Upper lobe of right lung (tissue), 1 donor: Measurements from ENCODE around the gene LUZP1. TPM values are rescaled to one million over a fixed set of nuclear protein-coding genes. Genes with fewer than 3 reads are reported as not detected.

Experiments
- ATAC-seq: fragments of 200-7000 bp; cut with Tn5 transposase; one replicate; pipeline ENCODE4 v1.9.1; 2020; ENCODE audit warnings: mild to moderate bottlenecking, moderate library complexity
- DNase-seq: peaks from one replicate; pipeline ENCODE4 v3.0.0-alpha.2; 2020
- H3K27ac ChIP-seq: fragments of 200-600 bp; one replicate; pipeline ENCODE4 v1.8.0; 2022
- H3K27me3 ChIP-seq: fragments of 200-600 bp; one replicate; pipeline ENCODE4 v1.8.0; 2022; ENCODE audit warnings: mild to moderate bottlenecking
- H3K36me3 ChIP-seq: fragments of 200-600 bp; one replicate; pipeline ENCODE4 v1.8.0; 2022
- H3K4me1 ChIP-seq: fragments of 200-600 bp; one replicate; pipeline ENCODE4 v1.8.0; 2022
- H3K4me3 ChIP-seq: fragments of 200-600 bp; one replicate; pipeline ENCODE4 v1.8.0; 2022; ENCODE audit warnings: mild to moderate bottlenecking
- H3K9me3 ChIP-seq: fragments of 200-600 bp; one replicate; pipeline ENCODE4 v1.8.0; 2022
- intact Hi-C: fragments of 100-400 bp; cut with DNase I; formaldehyde crosslinking; loops from one replicate; pipeline ENCODE4 v1.11.0; 2022
- total RNA-seq: library from RNA; stranded (reverse); fragmentation: NEBNext Ultra II Directional; extraction: Animal tissue kit (Norgen Biotek cat#: 25700); gene quantifications from one replicate; pipeline ENCODE4 v1.2.1, GENCODE V29; 2021
- TF ChIP-seq, protein P1 (sequence below): fragments of 200-600 bp; IDR thresholded peaks from one replicate; pipeline ENCODE4 v1.8.0; 2022; ENCODE audit warnings: antibody characterized with exemption
- donor health status: DM: no; HTN: yes; CAD: no; lungs with severe emphysema.

Gene LUZP1
- total RNA-seq, 1 donor from 2014 or later, result 36.4 TPM

GRCh38 chr1:23140940-23141596, 27.6 kb downstream of the LUZP1 start:
- intact Hi-C loops, result no loop called here
- Histone ChIP-seq H3K4me3 (no peak overlapping the region), H3K27me3 (no peaks in the 10 kb centered on the region), H3K36me3 (no peaks in the 10 kb centered on the region), H3K9me3 (no peaks in the 10 kb centered on the region), H3K27ac (no peak overlapping the region), H3K4me1 (no peaks in the 10 kb centered on the region)
- peak; percentile 20 for ATAC-seq
- no peak for DNase-seq
- TF ChIP-seq, protein P1, sequence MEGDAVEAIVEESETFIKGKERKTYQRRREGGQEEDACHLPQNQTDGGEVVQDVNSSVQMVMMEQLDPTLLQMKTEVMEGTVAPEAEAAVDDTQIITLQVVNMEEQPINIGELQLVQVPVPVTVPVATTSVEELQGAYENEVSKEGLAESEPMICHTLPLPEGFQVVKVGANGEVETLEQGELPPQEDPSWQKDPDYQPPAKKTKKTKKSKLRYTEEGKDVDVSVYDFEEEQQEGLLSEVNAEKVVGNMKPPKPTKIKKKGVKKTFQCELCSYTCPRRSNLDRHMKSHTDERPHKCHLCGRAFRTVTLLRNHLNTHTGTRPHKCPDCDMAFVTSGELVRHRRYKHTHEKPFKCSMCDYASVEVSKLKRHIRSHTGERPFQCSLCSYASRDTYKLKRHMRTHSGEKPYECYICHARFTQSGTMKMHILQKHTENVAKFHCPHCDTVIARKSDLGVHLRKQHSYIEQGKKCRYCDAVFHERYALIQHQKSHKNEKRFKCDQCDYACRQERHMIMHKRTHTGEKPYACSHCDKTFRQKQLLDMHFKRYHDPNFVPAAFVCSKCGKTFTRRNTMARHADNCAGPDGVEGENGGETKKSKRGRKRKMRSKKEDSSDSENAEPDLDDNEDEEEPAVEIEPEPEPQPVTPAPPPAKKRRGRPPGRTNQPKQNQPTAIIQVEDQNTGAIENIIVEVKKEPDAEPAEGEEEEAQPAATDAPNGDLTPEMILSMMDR, result no peak

- no peak overlapping the region for H3K27ac ChIP-seq
- H3K4me1 ChIP-seq, result no peaks in the 10 kb centered on the region
- H3K27me3 ChIP-seq, result no peaks in the 10 kb centered on the region
- H3K9me3 ChIP-seq, result no peaks in the 10 kb centered on the region
- TF ChIP-seq, protein P1, result no peak
- no peaks in the 10 kb centered on the region for H3K36me3 ChIP-seq
- intact Hi-C loops, result no loop called here
- DNase-seq (no peak), ATAC-seq (no peak)
- H3K4me3 ChIP-seq, result no peak overlapping the region
Measured at GRCh38 chr1:23135268-23135667, 33.4 kb downstream of the LUZP1 start.

GRCh38 chr1:23134055-23134454, 34.6 kb downstream of the LUZP1 start:
- Histone ChIP-seq H3K4me3 (no peak overlapping the region), H3K27ac (no peak overlapping the region), H3K36me3 (no peaks in the 10 kb centered on the region), H3K9me3 (no peaks in the 10 kb centered on the region), H3K4me1 (no peaks in the 10 kb centered on the region), H3K27me3 (no peaks in the 10 kb centered on the region)
- no peak for DNase-seq
- ATAC-seq, result no peak
- intact Hi-C loops, result no loop called here
- TF ChIP-seq, protein P1, result no peak

DNA sequence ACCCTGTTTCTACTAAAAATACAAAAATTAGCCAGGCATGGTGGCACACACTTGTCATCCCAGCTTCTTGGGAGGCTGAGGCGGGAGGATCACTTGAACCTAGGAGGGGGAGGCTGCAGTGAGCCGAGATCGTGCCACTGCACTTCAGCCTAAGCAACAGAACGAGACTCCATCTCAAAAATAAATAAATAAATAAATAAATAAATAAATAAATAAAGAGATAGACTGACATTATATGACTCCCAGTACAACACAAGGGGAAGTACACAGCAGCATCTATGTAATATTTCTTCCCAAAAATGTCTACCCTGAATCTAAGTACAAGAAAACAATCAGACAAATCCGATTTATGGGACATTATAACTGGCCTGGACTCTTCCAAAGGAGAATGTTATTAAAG, 35.1 kb downstream of the LUZP1 start:
- no peaks in the 10 kb centered on the region for H3K36me3 ChIP-seq
- TF ChIP-seq, protein P1, result no peak
- no peak overlapping the region for H3K4me3 ChIP-seq
- no peaks in the 10 kb centered on the region for H3K4me1 ChIP-seq
- ATAC-seq (no peak), DNase-seq (no peak)
- H3K27ac ChIP-seq, result no peak overlapping the region
- intact Hi-C loops, result no loop called here
- H3K27me3 ChIP-seq, result no peaks in the 10 kb centered on the region
- H3K9me3 ChIP-seq, result no peaks in the 10 kb centered on the region

DNA sequence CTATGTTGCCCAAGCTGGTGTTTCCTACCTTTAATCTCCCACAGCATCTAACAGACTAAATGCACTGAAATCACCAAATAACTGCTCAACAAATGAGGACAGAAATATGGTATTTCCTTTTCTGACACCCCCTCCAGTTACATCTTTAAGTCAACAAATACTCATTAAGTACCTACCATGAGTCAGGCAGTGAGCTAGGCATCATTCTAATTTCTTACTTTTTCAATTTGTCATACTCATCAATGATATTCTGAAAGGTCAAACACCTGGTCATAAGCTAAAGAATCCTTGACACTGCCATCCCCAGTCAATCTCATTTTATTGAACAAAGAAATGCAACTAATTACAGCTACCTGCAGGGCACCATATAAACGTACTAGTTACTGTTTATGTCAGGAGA, 36.6 kb downstream of the LUZP1 start:
- Histone ChIP-seq H3K4me3 (no peak overlapping the region), H3K27ac (no peak overlapping the region), H3K27me3 (no peaks in the 10 kb centered on the region), H3K36me3 (no peaks in the 10 kb centered on the region), H3K9me3 (no peaks in the 10 kb centered on the region), H3K4me1 (no peaks in the 10 kb centered on the region)
- DNase-seq (no peak), ATAC-seq (no peak)
- intact Hi-C loops, result no loop called here
- TF ChIP-seq, protein P1, result no peak

DNA sequence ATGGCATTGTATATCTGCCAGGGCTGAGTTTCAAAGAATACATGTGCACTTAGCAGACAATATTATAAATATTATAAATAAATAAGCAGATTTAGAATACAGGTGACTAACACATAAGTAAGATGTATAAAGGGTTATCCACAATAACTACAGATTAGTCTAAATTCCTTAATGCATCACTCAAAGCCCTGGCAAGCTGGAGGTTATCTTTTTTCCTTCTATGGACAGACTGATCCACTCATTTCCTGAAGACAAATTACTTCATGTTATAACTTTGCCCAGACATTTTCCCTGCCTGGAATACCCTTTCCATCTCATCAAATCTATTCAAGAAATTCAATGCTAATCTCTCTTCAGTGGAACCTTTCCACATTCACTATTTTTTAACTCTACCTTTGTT, 38.8 kb downstream of the LUZP1 start:
- Histone ChIP-seq H3K27me3 (no peaks in the 10 kb centered on the region), H3K4me1 (no peaks in the 10 kb centered on the region), H3K9me3 (no peaks in the 10 kb centered on the region), H3K36me3 (no peaks in the 10 kb centered on the region), H3K4me3 (no peak overlapping the region), H3K27ac (no peak overlapping the region)
- no peak for DNase-seq
- intact Hi-C loops, result no loop called here
- ATAC-seq, result no peak
- TF ChIP-seq, protein P1, result no peak
